HEK293T (cell line): ENCODE data around the gene ARAP1.

Experiments used
- ELF4 ChIP-seq: fragments of 450-650 bp; IDR thresholded peaks from 2 replicates; pipeline ENCODE4 v1.6.1; 2017; ENCODE audit warnings: antibody characterized with exemption
- FOXA1 ChIP-seq: fragments of 450-650 bp; IDR thresholded peaks from 2 replicates; pipeline ENCODE4 v1.6.1; 2016; ENCODE audit warnings: mild to moderate bottlenecking
- FOXM1 ChIP-seq: fragments of 450-650 bp; IDR thresholded peaks from 2 replicates; pipeline ENCODE4 v1.6.1; 2017; ENCODE audit warnings: mild to moderate bottlenecking, borderline replicate concordance
- SP1 ChIP-seq: fragments of 450-650 bp; IDR thresholded peaks from 2 replicates; pipeline ENCODE4 v1.6.1; 2017
- SUZ12 ChIP-seq: fragments of 450-650 bp; IDR thresholded peaks from 2 replicates; pipeline ENCODE4 v1.6.1; 2016; ENCODE audit warnings: mild to moderate bottlenecking
- TARDBP ChIP-seq: fragments of 450-650 bp; IDR thresholded peaks from 2 replicates; pipeline ENCODE4 v1.6.1; 2016
- TF ChIP-seq, protein P1 (sequence below): fragments of 450-650 bp; IDR thresholded peaks from 2 replicates; pipeline ENCODE4 v1.6.1; 2016

DNA sequence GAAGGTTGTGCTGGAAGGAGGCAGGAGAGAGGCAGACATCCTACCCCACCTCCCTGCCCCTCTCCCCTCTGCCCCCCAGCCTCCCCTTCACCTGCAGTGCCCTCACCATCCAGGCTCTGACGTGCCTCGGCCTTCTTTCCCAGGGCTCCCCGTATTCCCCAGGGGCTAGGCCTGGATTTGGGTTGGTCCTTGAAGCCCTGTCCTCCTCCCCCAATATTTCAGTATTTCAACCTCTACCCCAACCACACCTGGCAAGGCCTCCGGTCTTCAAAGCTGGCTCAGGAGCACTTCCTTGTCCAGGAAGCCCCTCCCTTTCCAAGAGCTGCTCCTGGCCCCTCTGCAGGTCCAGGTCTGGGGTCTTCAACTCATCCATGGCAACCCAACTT is 69.4 kb downstream of the ARAP1 start:
- TF ChIP-seq FOXM1 (no peak), SUZ12 (no peak), FOXA1 (no peak), SP1 (no peak), TARDBP (no peak), ELF4 (no peak)
- TF ChIP-seq, protein P1, sequence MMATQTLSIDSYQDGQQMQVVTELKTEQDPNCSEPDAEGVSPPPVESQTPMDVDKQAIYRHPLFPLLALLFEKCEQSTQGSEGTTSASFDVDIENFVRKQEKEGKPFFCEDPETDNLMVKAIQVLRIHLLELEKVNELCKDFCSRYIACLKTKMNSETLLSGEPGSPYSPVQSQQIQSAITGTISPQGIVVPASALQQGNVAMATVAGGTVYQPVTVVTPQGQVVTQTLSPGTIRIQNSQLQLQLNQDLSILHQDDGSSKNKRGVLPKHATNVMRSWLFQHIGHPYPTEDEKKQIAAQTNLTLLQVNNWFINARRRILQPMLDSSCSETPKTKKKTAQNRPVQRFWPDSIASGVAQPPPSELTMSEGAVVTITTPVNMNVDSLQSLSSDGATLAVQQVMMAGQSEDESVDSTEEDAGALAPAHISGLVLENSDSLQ = no peak
